Endothelial cell of umbilical vein (primary cell): ENCODE data around the gene NMD3. TPM values are rescaled to one million over a fixed set of nuclear protein-coding genes. Genes with fewer than 3 reads are reported as not detected.

Experiments
- BruUV-seq: library from RNA; stranded (reverse); fragments of 400-500 nt; replicated peaks from 2 replicates; lab custom pipeline; 2021; lab: Mats Ljungman, UMichigan
- CTCF ChIA-PET: fragments of 300-600, 350-600 bp; sonication (Branson Sonifier 250); formaldehyde crosslinking; loops from one replicate; lab custom pipeline; 2021; ENCODE audit warnings: antibody characterized with exemption, inconsistent platforms; lab: Charles Lee
- POLR2A ChIA-PET: fragments of 300-600, 350-600 bp; sonication (Branson Sonifier 250); formaldehyde crosslinking; loops from one replicate; lab custom pipeline; 2021; ENCODE audit warnings: antibody characterized with exemption, inconsistent platforms; lab: Charles Lee
- DNase-seq: peaks from one replicate; pipeline ENCODE4 v3.0.0-alpha.2; 2011; ENCODE audit warnings: low read depth, low spot score
- FAIRE-seq: peaks from 2 replicates; lab custom pipeline; 2011; peaks lifted over from hg19 to GRCh38; lab: Jason Lieb, UNC
- H2AFZ ChIP-seq: 2 replicates; pipeline ENCODE4 v1.6.0; 2012; ENCODE audit warnings: low read depth, low read length, control low read depth, inconsistent platforms
- H3K27ac ChIP-seq: 2 replicates; pipeline ENCODE4 v1.5.1; 2011; ENCODE audit warnings: low read depth, mild to moderate bottlenecking, control low read depth, low read length, moderate library complexity; ENCODE audit not compliant: insufficient read depth
- H3K27me3 ChIP-seq, 2 experiments: 2 replicates each; pipeline versions ENCODE4 v1.6.0 to v1.6.1; 2011; ENCODE audit warnings: low read length in 2 of 2, mixed read lengths in 1 of 2; ENCODE audit not compliant: control insufficient read depth in 2 of 2, insufficient read depth in 2 of 2
- H3K36me3 ChIP-seq, 2 experiments: 2 replicates in 1 of 2; 3 replicates in 1 of 2; pipeline ENCODE4 v1.5.1; 2011; ENCODE audit warnings: low read length in 2 of 2, mild to moderate bottlenecking in 1 of 2, moderate library complexity in 1 of 2; ENCODE audit not compliant: control insufficient read depth in 2 of 2, insufficient read depth in 2 of 2; ENCODE audit errors: extremely low read depth in 1 of 2
- H3K4me1 ChIP-seq: 3 replicates; pipeline ENCODE4 v1.5.1; 2011; ENCODE audit warnings: mild to moderate bottlenecking, low read length; ENCODE audit not compliant: control insufficient read depth, insufficient read depth; ENCODE audit errors: extremely low read depth
- H3K4me2 ChIP-seq: 2 replicates; pipeline ENCODE4 v1.6.1; 2011; ENCODE audit warnings: low read length, control low read depth, mixed read lengths; ENCODE audit not compliant: insufficient read depth
- H3K4me3 ChIP-seq, 3 experiments: fragments of 200-600 bp in 1 of 3; sonication (generic), shearing (Covaris generic) in 1 of 3; replicated peaks in 1 of 3; 2 replicates each; pipeline ENCODE4 v1.5.1; 2011 to 2016; ENCODE audit warnings: control low read depth in 3 of 3, low read length in 3 of 3, mild to moderate bottlenecking in 2 of 3, inconsistent platforms in 1 of 3, low read depth in 1 of 3, moderate library complexity in 1 of 3; ENCODE audit not compliant: insufficient read depth in 1 of 3
- H3K79me2 ChIP-seq: 2 replicates; pipeline ENCODE4 v1.6.0; 2012; ENCODE audit warnings: low read length, inconsistent platforms; ENCODE audit not compliant: control insufficient read depth, insufficient read depth
- H3K9ac ChIP-seq: replicated peaks from 2 replicates; pipeline ENCODE3; 2011; ENCODE audit warnings: low read length, control low read depth; ENCODE audit not compliant: insufficient read depth; ENCODE audit errors: extremely low read depth
- H3K9me1 ChIP-seq: replicated peaks from 3 replicates; pipeline ENCODE4 v1.6.0; 2011; ENCODE audit warnings: mild to moderate bottlenecking, low read length; ENCODE audit not compliant: control insufficient read depth, insufficient read depth; ENCODE audit errors: extremely low read depth
- H3K9me3 ChIP-seq: replicated peaks from 2 replicates; pipeline ENCODE4 v1.5.1; 2012; ENCODE audit warnings: low read length, inconsistent platforms; ENCODE audit not compliant: control insufficient read depth, insufficient read depth
- H4K20me1 ChIP-seq: replicated peaks from 2 replicates; pipeline ENCODE3; 2011; ENCODE audit warnings: mild to moderate bottlenecking, low read length; ENCODE audit not compliant: control insufficient read depth, insufficient read depth; ENCODE audit errors: extremely low read depth
- CTCF ChIP-seq, 2 donors: IDR thresholded peaks; 1 replicate in 1 of 2; 2 replicates in 1 of 2; pipeline ENCODE4 v1.5.1; 2011; ENCODE audit warnings: low read length in 2 of 2, mild to moderate bottlenecking in 2 of 2, moderate library complexity in 2 of 2, control low read depth in 1 of 2, inconsistent platforms in 1 of 2, low read depth in 1 of 2; ENCODE audit not compliant: insufficient read depth in 1 of 2; ENCODE audit errors: extremely low read depth in 1 of 2
- EZH2 ChIP-seq: IDR thresholded peaks from 2 replicates; pipeline ENCODE4 v1.6.1; 2012; ENCODE audit warnings: borderline replicate concordance, low read depth, mild to moderate bottlenecking, moderate library complexity, low read length, inconsistent platforms; ENCODE audit not compliant: severe bottlenecking
- FOS ChIP-seq: IDR thresholded peaks from 2 replicates; pipeline ENCODE4 v1.6.1; 2011; ENCODE audit warnings: mild to moderate bottlenecking, low read length, moderate library complexity, borderline replicate concordance; ENCODE audit not compliant: insufficient read depth
- GATA2 ChIP-seq: IDR thresholded peaks from 2 replicates; pipeline ENCODE4 v1.7.0; 2011; ENCODE audit warnings: low read depth, mild to moderate bottlenecking, moderate library complexity, mixed read lengths, low read length; ENCODE audit not compliant: insufficient read length, insufficient read depth
- JUN ChIP-seq: IDR thresholded peaks from 2 replicates; pipeline ENCODE4 v1.6.1; 2011; ENCODE audit warnings: borderline replicate concordance, low read depth; ENCODE audit not compliant: insufficient read length, insufficient read depth
- MAX ChIP-seq: IDR thresholded peaks from 2 replicates; pipeline ENCODE4 v1.6.1; 2011; ENCODE audit not compliant: insufficient read depth, insufficient read length
- MYC ChIP-seq: IDR thresholded peaks from one replicate; pipeline ENCODE4 v1.6.1; 2011; ENCODE audit warnings: mild to moderate bottlenecking, low read depth, low read length
- POLR2A ChIP-seq: IDR thresholded peaks from 2 replicates; pipeline ENCODE4 v1.6.1; 2012; ENCODE audit warnings: low read depth, mild to moderate bottlenecking, control low read depth, low read length
- POLR2AphosphoS5 ChIP-seq: IDR thresholded peaks from 2 replicates; pipeline ENCODE4 v1.6.1; 2012; ENCODE audit warnings: low read depth, mild to moderate bottlenecking, control low read depth, low read length, moderate library complexity; ENCODE audit not compliant: insufficient read depth
- dilution Hi-C: fragments of 300-500 bp; cut with MboI; formaldehyde crosslinking; loops from one replicate; pipeline ENCODE4 v1.15.0; 2019; ENCODE audit warnings: low sequenced_read_pairs; ENCODE audit not compliant: extremely low pct_ligation_motif_present
- intact Hi-C: fragments of 100-400 bp; cut with micrococcal nuclease; formaldehyde crosslinking; loops from one replicate; pipeline ENCODE4 v1.10.0; 2022
- polyA plus RNA-seq, 4 experiments: library from polyadenylated mRNA; depleted of rRNA in 3 of 4; stranded (reverse) in 3 of 4; unstranded in 1 of 4; fragments of >200 nt; gene quantifications; 2 replicates each; pipeline versions ENCODE4 v1.2.1 to v1.2.3, GENCODE V29; 2011 to 2012; ENCODE audit warnings: missing spikeins in 1 of 4
- total RNA-seq: library from RNA; stranded (reverse); gene quantifications from 2 replicates; pipeline ENCODE4 v1.2.3, GENCODE V29; 2021

Gene NMD3
- total and polyA plus RNA-seq, 2 donors (not counting 3 experiments of a cell fraction or from before 2014, with no cell fraction given), result 14.2 to 53.8 TPM

- peaks cover 72% of the 10 kb centered on the region for H3K79me2 ChIP-seq
- TF ChIP-seq POLR2AphosphoS5, result no peak
- TF ChIP-seq FOS, result no peak
- TF ChIP-seq MYC, result no peak
- TF ChIP-seq MAX, result no peak
- no peak for TF ChIP-seq GATA2
- TF ChIP-seq POLR2A, result no peak
- no peak for TF ChIP-seq EZH2
- no peak for TF ChIP-seq JUN
- TF ChIP-seq CTCF (IDR thresholded peaks at IDR 0.05; ENCODE audit: extremely low read depth in 1 of 2, insufficient read depth in 1 of 2, low read depth in 1 of 2, low read length in 2 of 2), result no peak
- no peak overlapping the region for H3K27ac ChIP-seq
- no peak overlapping the region for H2AFZ ChIP-seq
- H3K4me1 ChIP-seq, result peaks cover 3% of the 10 kb centered on the region
- no TSS peak for BruUV-seq
- H3K9me3 ChIP-seq, result no peaks in the 10 kb centered on the region
- H3K36me3 ChIP-seq, result peaks cover 4 to 27% of the 10 kb centered on the region in 2 experiments
- ChIA-PET POLR2A (no interaction called here), CTCF (interaction anchor here (1.0 to 2.2 kb wide), 2 partner anchors 9 to 274 kb away, joined by 3 to 9 read pairs; no protein-coding TSS in a partner anchor)
- FAIRE-seq, result no peak
- dilution Hi-C loops (no loop called here), intact Hi-C loops (no loop called here)
- H3K4me3 ChIP-seq, result no peak overlapping the region
- no peak overlapping the region for H3K4me2 ChIP-seq
- no peak overlapping the region for H3K9ac ChIP-seq
- no peak for DNase-seq
- H3K9me1 ChIP-seq, result no peaks in the 10 kb centered on the region
- peaks cover 4% of the 10 kb centered on the region for H4K20me1 ChIP-seq
- H3K27me3 ChIP-seq, result no peaks in the 10 kb centered on the region
These were observed 9.6 kb downstream of the NMD3 start for GRCh38 chr3:161230621-161231171.
